HEK293T (cell line): ENCODE results near the gene CIT.

Experiments
- CTCF ChIA-PET: fragments of 350-600 bp; formaldehyde crosslinking; extraction: SDS; loops from one replicate; lab custom pipeline; 2021; ENCODE audit warnings: antibody characterized with exemption, inconsistent platforms; lab: Yijun Ruan, JAX
- POLR2A ChIA-PET: fragments of 350-600 bp; formaldehyde crosslinking; extraction: SDS; loops from one replicate; lab custom pipeline; 2020; ENCODE audit warnings: antibody characterized with exemption, inconsistent platforms; lab: Yijun Ruan, JAX
- DNase-seq: peaks from one replicate; pipeline ENCODE4 v3.0.0; 2012; ENCODE audit warnings: mixed read lengths; ENCODE audit errors: extremely low spot score
- ARNT ChIP-seq: fragments of 450-650 bp; IDR thresholded peaks from 2 replicates; pipeline ENCODE4 v1.6.1; 2017; ENCODE audit warnings: mild to moderate bottlenecking
- BHLHE40 ChIP-seq: fragments of 450-650 bp; IDR thresholded peaks from 2 replicates; pipeline ENCODE4 v1.6.1; 2016; ENCODE audit warnings: mild to moderate bottlenecking, moderate library complexity, borderline replicate concordance
- CTBP1 ChIP-seq: fragments of 450-650 bp; IDR thresholded peaks from 2 replicates; pipeline ENCODE4 v1.6.1; 2016; ENCODE audit warnings: borderline replicate concordance
- ELF4 ChIP-seq: fragments of 450-650 bp; IDR thresholded peaks from 2 replicates; pipeline ENCODE4 v1.6.1; 2017; ENCODE audit warnings: antibody characterized with exemption
- FOXA1 ChIP-seq: fragments of 450-650 bp; IDR thresholded peaks from 2 replicates; pipeline ENCODE4 v1.6.1; 2016; ENCODE audit warnings: mild to moderate bottlenecking
- FOXK2 ChIP-seq: fragments of 450-650 bp; IDR thresholded peaks from 2 replicates; pipeline ENCODE4 v1.6.1; 2016; ENCODE audit warnings: mild to moderate bottlenecking
- FOXM1 ChIP-seq: fragments of 450-650 bp; IDR thresholded peaks from 2 replicates; pipeline ENCODE4 v1.6.1; 2017; ENCODE audit warnings: mild to moderate bottlenecking, borderline replicate concordance
- HDGF ChIP-seq: fragments of 450-650 bp; IDR thresholded peaks from 2 replicates; pipeline ENCODE4 v1.6.1; 2017; ENCODE audit warnings: antibody characterized with exemption, borderline replicate concordance
- L3MBTL2 ChIP-seq: fragments of 450-650 bp; conservative IDR thresholded peaks from 2 replicates; pipeline ENCODE4 v1.6.1; 2016; ENCODE audit warnings: mild to moderate bottlenecking
- LEF1 ChIP-seq: fragments of 450-650 bp; IDR thresholded peaks from 2 replicates; pipeline ENCODE4 v1.6.1; 2017; ENCODE audit warnings: mild to moderate bottlenecking, borderline replicate concordance
- NFRKB ChIP-seq: fragments of 450-650 bp; IDR thresholded peaks from 2 replicates; pipeline ENCODE4 v1.6.1; 2016; ENCODE audit warnings: mild to moderate bottlenecking, moderate library complexity
- PKNOX1 ChIP-seq: fragments of 450-650 bp; IDR thresholded peaks from 2 replicates; pipeline ENCODE4 v1.6.1; 2016
- SP1 ChIP-seq: fragments of 450-650 bp; IDR thresholded peaks from 2 replicates; pipeline ENCODE4 v1.6.1; 2017
- SUZ12 ChIP-seq: fragments of 450-650 bp; IDR thresholded peaks from 2 replicates; pipeline ENCODE4 v1.6.1; 2016; ENCODE audit warnings: mild to moderate bottlenecking
- TARDBP ChIP-seq: fragments of 450-650 bp; IDR thresholded peaks from 2 replicates; pipeline ENCODE4 v1.6.1; 2016
- ZNF384 ChIP-seq: fragments of 450-650 bp; IDR thresholded peaks from 2 replicates; pipeline ENCODE4 v1.6.1; 2016

The CIT gene

GRCh38 chr12:119770146-119770545, 107.0 kb downstream of the CIT start:
- ChIA-PET POLR2A (no interaction called here), CTCF (no interaction called here)
- TF ChIP-seq FOXM1 (no peak), LEF1 (no peak), TARDBP (no peak), FOXK2 (no peak), ZNF384 (no peak), BHLHE40 (no peak), PKNOX1 (no peak), SP1 (no peak), NFRKB (no peak), SUZ12 (no peak), L3MBTL2 (no peak), ARNT (no peak), FOXA1 (no peak), CTBP1 (no peak), ELF4 (no peak), HDGF (no peak)
- no peak for DNase-seq

DNA sequence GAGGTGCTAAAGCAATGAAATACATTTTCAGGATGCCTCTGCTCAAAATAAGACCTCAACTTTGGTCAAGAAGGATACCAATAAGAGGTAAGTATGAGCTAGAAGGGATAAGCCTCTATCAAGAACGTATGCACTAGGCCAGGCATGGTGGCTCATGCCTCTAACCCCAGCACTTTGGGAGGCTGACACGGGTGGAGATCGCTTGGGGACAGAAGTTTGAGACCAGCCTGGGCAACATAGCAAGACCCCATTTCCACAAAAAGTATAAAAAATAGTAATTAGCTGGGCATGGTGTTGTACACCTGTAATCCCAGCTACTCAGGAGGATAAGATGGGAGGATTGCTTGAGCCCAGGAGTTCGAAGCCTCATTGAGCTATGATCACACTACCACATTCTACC, 114.5 kb downstream of the CIT start:
- DNase-seq: no peak
- no peak for TF ChIP-seq SP1
- TF ChIP-seq LEF1: no peak
- no peak for TF ChIP-seq FOXK2
- TF ChIP-seq FOXM1: no peak
- TF ChIP-seq HDGF: no peak
- no peak for TF ChIP-seq L3MBTL2
- no peak for TF ChIP-seq ARNT
- TF ChIP-seq CTBP1: no peak
- TF ChIP-seq TARDBP: no peak
- TF ChIP-seq SUZ12: no peak
- no peak for TF ChIP-seq FOXA1
- no peak for TF ChIP-seq ELF4
- TF ChIP-seq NFRKB: no peak
- no peak for TF ChIP-seq ZNF384
- no peak for TF ChIP-seq BHLHE40
- TF ChIP-seq PKNOX1: no peak
- CTCF ChIA-PET: interaction anchor here (0.9 kb wide), 1 partner anchor 42 kb away, joined by 3 read pairs; no protein-coding TSS in a partner anchor
- POLR2A ChIA-PET: no interaction called here

- ChIA-PET POLR2A (no interaction called here), CTCF (no interaction called here)
- DNase-seq: no peak
- TF ChIP-seq ZNF384 (no peak), CTBP1 (no peak), SUZ12 (no peak), L3MBTL2 (no peak), HDGF (no peak)
Observed at GRCh38 chr12:119758722-119759121, 118.4 kb downstream of the CIT start.

DNA sequence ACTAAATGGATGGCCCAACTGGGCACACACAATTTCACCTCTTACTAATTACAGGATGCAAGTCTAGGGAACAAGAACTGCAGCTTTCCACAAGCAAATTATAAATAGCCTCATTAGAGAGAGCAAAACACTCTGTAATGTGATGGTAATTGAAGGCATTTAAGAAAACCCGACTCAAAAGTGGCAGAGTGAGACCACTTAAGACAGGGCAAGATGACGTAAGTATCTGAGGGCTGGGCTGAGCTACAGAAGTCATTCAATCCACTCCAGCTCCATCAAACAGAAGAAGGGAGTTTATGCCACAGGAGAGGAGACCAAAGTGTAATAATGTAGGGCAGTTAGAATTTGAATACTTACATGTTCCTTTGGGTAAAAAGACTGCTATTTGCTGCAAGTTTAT, 118.9 kb downstream of the CIT start:
- CTCF ChIA-PET: no interaction called here
- DNase-seq: no peak
- POLR2A ChIA-PET: no interaction called here
- TF ChIP-seq ZNF384 (no peak), FOXK2 (no peak), ELF4 (no peak), ARNT (no peak), LEF1 (no peak), SP1 (no peak), BHLHE40 (no peak), FOXA1 (no peak), NFRKB (no peak), PKNOX1 (no peak)

DNA sequence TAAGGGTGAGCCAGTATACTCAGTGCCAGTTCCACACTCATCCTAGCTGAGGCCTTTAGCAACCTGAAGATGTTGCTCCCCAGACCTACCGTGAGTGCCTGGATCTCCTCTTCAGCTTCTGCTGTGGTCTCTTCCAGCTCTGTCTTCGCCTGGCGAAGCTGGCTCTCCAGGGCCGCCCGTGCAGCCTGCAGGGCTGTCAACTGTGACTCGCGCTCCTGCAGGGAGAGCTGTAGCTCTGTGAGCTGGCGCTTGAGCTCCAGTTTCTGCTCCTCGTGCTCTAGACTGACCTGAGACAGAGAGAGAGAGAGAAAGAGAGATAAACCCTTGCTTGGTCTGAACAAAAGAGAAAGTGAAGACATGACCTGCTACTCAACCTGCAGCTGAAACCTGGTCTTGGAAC, 125.2 kb downstream of the CIT start:
- ChIA-PET POLR2A (no interaction called here), CTCF (no interaction called here)
- no peak for DNase-seq
- TF ChIP-seq PKNOX1 (no peak), TARDBP (no peak), CTBP1 (no peak), ELF4 (no peak), LEF1 (no peak), FOXM1 (no peak), SP1 (no peak), FOXK2 (no peak), BHLHE40 (no peak), HDGF (no peak), ZNF384 (no peak)

DNA sequence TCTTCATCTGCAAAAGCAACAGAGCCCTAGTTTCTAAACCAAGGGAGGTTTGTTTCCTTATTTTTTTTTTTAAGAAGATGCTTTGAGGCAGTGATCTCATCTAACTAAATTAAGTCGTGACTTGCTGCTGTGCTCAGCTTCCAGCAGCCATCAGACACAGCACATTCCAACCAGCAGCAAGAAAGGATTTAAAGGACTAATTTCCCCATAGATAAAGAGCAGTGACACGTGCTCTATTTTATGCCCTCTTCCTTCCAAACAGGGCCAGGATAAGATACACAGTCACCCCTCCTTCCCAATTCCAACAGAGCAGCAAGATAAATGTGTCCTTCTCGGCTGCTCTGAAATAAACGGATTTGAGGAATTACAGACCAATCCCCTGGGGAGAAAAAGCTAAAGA, 127.5 kb downstream of the CIT start:
- POLR2A ChIA-PET: no interaction called here
- DNase-seq: no peak
- CTCF ChIA-PET: no interaction called here
- TF ChIP-seq BHLHE40 (no peak), SUZ12 (no peak), SP1 (no peak), ZNF384 (no peak)
